ENCODE results near the gene PSAPL1.

DNA sequence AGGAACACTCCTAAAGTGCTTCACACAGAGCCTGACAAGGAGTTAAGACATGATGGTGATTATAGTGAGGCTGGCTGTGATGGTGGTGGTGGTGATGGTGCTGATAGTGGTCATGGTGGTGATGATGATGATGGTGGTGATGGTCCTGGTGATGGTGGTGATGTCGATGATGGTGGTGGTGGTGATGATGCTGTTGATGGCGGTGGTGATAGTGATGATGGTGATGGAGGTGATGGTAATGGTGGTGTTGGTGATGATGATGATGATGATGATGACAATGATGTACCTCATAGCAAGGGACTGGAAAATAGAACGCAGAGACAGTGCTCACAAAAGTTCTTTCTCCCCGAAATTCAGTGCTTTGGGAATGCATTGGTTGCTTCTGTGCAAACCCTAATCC lies 34.3 kb upstream of the PSAPL1 start:
- TF ChIP-seq EP300 (conservative IDR thresholded peaks at IDR 0.05; ENCODE audit: poor library complexity, severe bottlenecking) (no peak), EZH2 (IDR thresholded peaks at IDR 0.05; ENCODE audit: borderline replicate concordance, insufficient read depth, low read length, poor library complexity, severe bottlenecking) (no peak), SMC3 (conservative IDR thresholded peaks at IDR 0.05; ENCODE audit: poor library complexity) (no peak), TAF1 (IDR thresholded peaks at IDR 0.05; ENCODE audit: low read depth) (no peak), REST (IDR thresholded peaks at IDR 0.05; ENCODE audit: borderline replicate concordance) (no peak), POLR2AphosphoS5 (IDR thresholded peaks at IDR 0.05) (no peak)
- TF ChIP-seq, protein P1, sequence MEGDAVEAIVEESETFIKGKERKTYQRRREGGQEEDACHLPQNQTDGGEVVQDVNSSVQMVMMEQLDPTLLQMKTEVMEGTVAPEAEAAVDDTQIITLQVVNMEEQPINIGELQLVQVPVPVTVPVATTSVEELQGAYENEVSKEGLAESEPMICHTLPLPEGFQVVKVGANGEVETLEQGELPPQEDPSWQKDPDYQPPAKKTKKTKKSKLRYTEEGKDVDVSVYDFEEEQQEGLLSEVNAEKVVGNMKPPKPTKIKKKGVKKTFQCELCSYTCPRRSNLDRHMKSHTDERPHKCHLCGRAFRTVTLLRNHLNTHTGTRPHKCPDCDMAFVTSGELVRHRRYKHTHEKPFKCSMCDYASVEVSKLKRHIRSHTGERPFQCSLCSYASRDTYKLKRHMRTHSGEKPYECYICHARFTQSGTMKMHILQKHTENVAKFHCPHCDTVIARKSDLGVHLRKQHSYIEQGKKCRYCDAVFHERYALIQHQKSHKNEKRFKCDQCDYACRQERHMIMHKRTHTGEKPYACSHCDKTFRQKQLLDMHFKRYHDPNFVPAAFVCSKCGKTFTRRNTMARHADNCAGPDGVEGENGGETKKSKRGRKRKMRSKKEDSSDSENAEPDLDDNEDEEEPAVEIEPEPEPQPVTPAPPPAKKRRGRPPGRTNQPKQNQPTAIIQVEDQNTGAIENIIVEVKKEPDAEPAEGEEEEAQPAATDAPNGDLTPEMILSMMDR (IDR thresholded peaks at IDR 0.05; ENCODE audit: poor library complexity, severe bottlenecking) = no peak
